Fibroblast of mammary gland (primary cell): ENCODE results near the gene VGLL3.
A peak's percentile ranks its signal among the peaks of the same experiment; 100 is the strongest.

Experiments
- DNase-seq: peaks from one replicate; pipeline ENCODE4 v3.0.0-alpha.2; 2010; ENCODE audit warnings: low read depth
- H3K4me3 ChIP-seq: 2 replicates; pipeline ENCODE4 v1.5.1; 2011; ENCODE audit warnings: low read depth, mild to moderate bottlenecking, low read length, moderate library complexity; ENCODE audit not compliant: control insufficient read depth
- TF ChIP-seq, protein P1 (sequence below): conservative IDR thresholded peaks from 2 replicates; pipeline ENCODE4 v1.5.1; 2011; ENCODE audit warnings: low read depth, low read length, inconsistent platforms; ENCODE audit not compliant: control insufficient read depth, insufficient read depth

The VGLL3 gene

DNA sequence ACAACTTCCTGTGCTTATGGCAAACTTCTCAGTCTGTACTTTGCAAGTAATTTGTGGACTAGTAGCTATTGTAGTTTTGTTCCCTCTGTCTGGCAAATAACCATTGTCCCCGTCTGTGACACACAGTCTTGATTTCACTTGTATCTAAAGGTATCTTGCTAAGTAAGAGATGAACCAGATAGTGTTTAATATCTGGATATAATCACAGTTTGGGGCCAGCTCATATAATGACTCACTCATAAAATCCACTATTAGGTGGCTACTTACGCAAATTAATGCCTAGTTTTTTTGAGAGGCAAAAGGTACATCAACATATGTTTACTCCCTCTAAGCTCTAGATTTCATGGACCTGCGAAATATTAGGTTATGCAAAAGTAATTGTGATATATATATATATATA is 30.4 kb downstream of the VGLL3 start:
- TF ChIP-seq, protein P1, sequence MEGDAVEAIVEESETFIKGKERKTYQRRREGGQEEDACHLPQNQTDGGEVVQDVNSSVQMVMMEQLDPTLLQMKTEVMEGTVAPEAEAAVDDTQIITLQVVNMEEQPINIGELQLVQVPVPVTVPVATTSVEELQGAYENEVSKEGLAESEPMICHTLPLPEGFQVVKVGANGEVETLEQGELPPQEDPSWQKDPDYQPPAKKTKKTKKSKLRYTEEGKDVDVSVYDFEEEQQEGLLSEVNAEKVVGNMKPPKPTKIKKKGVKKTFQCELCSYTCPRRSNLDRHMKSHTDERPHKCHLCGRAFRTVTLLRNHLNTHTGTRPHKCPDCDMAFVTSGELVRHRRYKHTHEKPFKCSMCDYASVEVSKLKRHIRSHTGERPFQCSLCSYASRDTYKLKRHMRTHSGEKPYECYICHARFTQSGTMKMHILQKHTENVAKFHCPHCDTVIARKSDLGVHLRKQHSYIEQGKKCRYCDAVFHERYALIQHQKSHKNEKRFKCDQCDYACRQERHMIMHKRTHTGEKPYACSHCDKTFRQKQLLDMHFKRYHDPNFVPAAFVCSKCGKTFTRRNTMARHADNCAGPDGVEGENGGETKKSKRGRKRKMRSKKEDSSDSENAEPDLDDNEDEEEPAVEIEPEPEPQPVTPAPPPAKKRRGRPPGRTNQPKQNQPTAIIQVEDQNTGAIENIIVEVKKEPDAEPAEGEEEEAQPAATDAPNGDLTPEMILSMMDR: no peak
- H3K4me3 ChIP-seq: no peak overlapping the region
- peak; percentile 45 for DNase-seq

- no peak overlapping the region for H3K4me3 ChIP-seq
- TF ChIP-seq, protein P1: no peak
- peak; percentile 75 for DNase-seq
Observed at GRCh38 chr3:86958534-86958933, 32.4 kb downstream of the VGLL3 start.

DNA sequence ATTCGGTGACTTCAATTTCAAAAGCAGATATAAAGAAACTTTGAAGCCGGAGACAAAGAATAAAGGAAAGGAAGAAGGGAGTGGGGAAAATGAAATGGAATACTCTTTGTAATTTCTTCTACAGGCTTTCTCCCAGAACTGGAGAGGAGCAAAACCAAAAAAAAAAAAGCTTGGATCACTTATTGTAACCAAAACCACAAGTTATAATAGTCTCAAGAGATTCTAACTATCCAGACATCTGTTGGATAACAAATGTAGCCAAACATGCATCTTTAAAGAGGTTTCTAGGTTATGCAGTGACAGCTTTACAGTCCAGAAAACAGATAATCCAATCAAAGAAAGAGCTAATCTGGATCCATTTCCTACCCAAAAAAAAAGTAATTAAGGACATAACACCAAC is 36.2 kb downstream of the VGLL3 start:
- no peak overlapping the region for H3K4me3 ChIP-seq
- peak; percentile 57 for DNase-seq
- TF ChIP-seq, protein P1: no peak

DNA sequence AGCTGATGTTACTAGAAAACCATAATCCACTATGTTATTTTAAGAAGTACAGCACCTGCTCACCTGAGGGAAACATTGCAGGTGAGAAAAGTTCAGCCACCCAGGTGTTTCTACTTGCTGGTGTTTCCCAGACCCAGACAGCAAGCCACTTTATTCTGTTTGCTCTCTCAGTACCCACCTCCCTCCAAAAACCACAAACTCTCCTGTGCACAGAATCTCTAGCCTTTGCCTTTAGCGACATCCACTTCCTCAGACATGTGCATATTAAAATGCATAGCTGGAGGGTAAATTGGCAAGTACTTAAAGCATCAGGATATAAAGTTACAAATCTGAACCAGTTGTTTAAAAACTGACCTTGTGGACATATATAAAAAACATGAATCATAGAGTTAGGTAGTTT is 36.7 kb downstream of the VGLL3 start:
- no peak overlapping the region for H3K4me3 ChIP-seq
- TF ChIP-seq, protein P1: no peak
- no peak for DNase-seq

- TF ChIP-seq, protein P1: no peak
- peak; percentile 86 for DNase-seq
- no peak overlapping the region for H3K4me3 ChIP-seq
Observed at GRCh38 chr3:86951322-86951721, 39.6 kb downstream of the VGLL3 start.

DNA sequence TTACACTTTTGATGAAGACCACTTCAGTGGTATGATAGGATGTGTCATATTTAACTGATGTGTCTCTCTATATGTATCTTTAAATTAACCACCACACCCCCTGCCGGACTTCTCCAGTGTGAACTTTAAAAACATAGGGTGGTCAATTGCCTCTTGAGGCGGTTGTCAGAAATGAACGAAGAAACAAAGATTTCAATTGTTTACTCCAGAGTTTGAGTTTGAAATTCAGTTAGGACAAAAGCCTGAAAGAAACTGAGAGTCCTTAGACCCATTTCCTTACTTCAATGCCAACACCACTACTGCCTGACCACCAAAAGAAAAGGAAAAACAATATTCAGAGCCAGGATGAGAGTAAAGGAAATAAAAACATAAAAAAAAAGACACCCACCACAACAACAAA is 40.2 kb downstream of the VGLL3 start:
- no peak overlapping the region for H3K4me3 ChIP-seq
- TF ChIP-seq, protein P1: no peak
- DNase-seq: no peak

GRCh38 chr3:86949850-86950249 is 41.1 kb downstream of the VGLL3 start:
- TF ChIP-seq, protein P1: no peak
- no peak overlapping the region for H3K4me3 ChIP-seq
- peak; percentile 74 for DNase-seq
